Measurements from ENCODE around the gene LRRC8E. TPM values are rescaled to one million over a fixed set of nuclear protein-coding genes. Genes with fewer than 3 reads are reported as not detected.
"Not testable (repeated sequence)": the region's sequence is repeated elsewhere in the genome, so short reads cannot be mapped to it uniquely, and the experiment has no call there.

LRRC8E gene
- total RNA-seq, 5 donors from 2014 or later (not counting 1 experiment from before 2014, with no cell fraction given) = 0.06 TPM; not detected in 4

GRCh38 chr19:7883105-7883504, 5.2 kb upstream of the LRRC8E start:
- ChIA-PET CTCF (interaction anchor here (0.6 to 0.7 kb wide), 2 partner anchors 14 to 21 kb away, joined by 3 to 4 read pairs; no protein-coding TSS in a partner anchor), POLR2A (no interaction called here)
- Histone ChIP-seq H3K27ac (ENCODE audit: low read length) (no peak overlapping the region), H3K4me3 (ENCODE audit: control insufficient read depth in 1 of 2, extremely low read depth in 1 of 2, low read length in 1 of 2) (no peak overlapping the region), H3K9me3 (no peaks in the 10 kb centered on the region), H3K27me3 (replicated peaks in 1 of 2; ENCODE audit: control insufficient read depth in 2 of 2, extremely low read depth in 1 of 2, insufficient read depth in 2 of 2, low read length in 1 of 2) (peaks cover 0 to 25% of the 10 kb centered on the region in 2 experiments), H3K4me1 (ENCODE audit: control insufficient read depth in 1 of 2, extremely low read depth in 1 of 2, insufficient read depth in 2 of 2, low read length in 2 of 2) (peaks cover 0 to 2% of the 10 kb centered on the region in 2 experiments), H3K36me3 (ENCODE audit: control insufficient read depth in 2 of 2, extremely low read depth in 1 of 2, insufficient read depth in 1 of 2, low read length in 1 of 2) (no peaks in the 10 kb centered on the region)
- Mint-ChIP-seq H3K4me1 (no peaks in the 10 kb centered on the region), H3K9me3 (no peaks in the 10 kb centered on the region), H3K27ac (no peak overlapping the region), H3K4me3 (no peak overlapping the region), H3K36me3 (no peaks in the 10 kb centered on the region), H3K27me3 (peaks cover 0 to 11% of the 10 kb centered on the region in 2 donors)
- ATAC-seq (replicated peaks in 1 of 4) (no peak), DNase-seq (no peak)
- WGBS (ENCODE audit: insufficient coverage) = 100% methylated on average over 2 of the region's 4 CpGs

- Histone ChIP-seq H3K27ac (ENCODE audit: low read length) (no peak overlapping the region), H3K4me1 (ENCODE audit: control insufficient read depth in 1 of 2, extremely low read depth in 1 of 2, insufficient read depth in 2 of 2, low read length in 2 of 2) (peaks cover 2 to 6% of the 10 kb centered on the region in 2 experiments), H3K27me3 (replicated peaks in 1 of 2; ENCODE audit: control insufficient read depth in 2 of 2, extremely low read depth in 1 of 2, insufficient read depth in 2 of 2, low read length in 1 of 2) (peaks cover 2 to 34% of the 10 kb centered on the region in 2 experiments), H3K36me3 (ENCODE audit: control insufficient read depth in 2 of 2, extremely low read depth in 1 of 2, insufficient read depth in 1 of 2, low read length in 1 of 2) (no peaks in the 10 kb centered on the region), H3K4me3 (ENCODE audit: control insufficient read depth in 1 of 2, extremely low read depth in 1 of 2, low read length in 1 of 2) (no peak overlapping the region), H3K9me3 (no peaks in the 10 kb centered on the region)
- H3K27ac Mint-ChIP-seq = no peak overlapping the region
- H3K27me3 Mint-ChIP-seq = peaks cover 0 to 15% of the 10 kb centered on the region in 2 donors
- no peaks in the 10 kb centered on the region for H3K9me3 Mint-ChIP-seq
- POLR2A ChIA-PET = interaction anchor here in 1 of 2 donors (0.6 kb wide), 1 partner anchor 51 kb away, joined by 3 read pairs; no protein-coding TSS in a partner anchor
- CTCF ChIA-PET = interaction anchor here in 1 of 2 donors (0.6 kb wide), 1 partner anchor 14 kb away, joined by 3 read pairs; no protein-coding TSS in a partner anchor
- ATAC-seq (replicated peaks in 1 of 4) = no peak
- H3K36me3 Mint-ChIP-seq = no peaks in the 10 kb centered on the region
- H3K4me1 Mint-ChIP-seq = peaks cover 0 to 3% (median 0%) of the 10 kb centered on the region in 3 donors
- WGBS (ENCODE audit: insufficient coverage) = no CpG with 5 or more reads among the region's 2 CpGs
- DNase-seq = no peak
- H3K4me3 Mint-ChIP-seq = no peak overlapping the region
Measured at GRCh38 chr19:7883796-7884570, 4.3 kb upstream of the LRRC8E start.

- H3K4me3 Mint-ChIP-seq = no peak overlapping the region
- POLR2A ChIA-PET = no interaction called here
- peaks cover 0 to 19% of the 10 kb centered on the region in 2 donors for H3K27me3 Mint-ChIP-seq
- 79% methylated on average over 3 of the region's 8 CpGs for WGBS (ENCODE audit: insufficient coverage)
- Histone ChIP-seq H3K9me3 (no peaks in the 10 kb centered on the region), H3K27ac (ENCODE audit: low read length) (no peak overlapping the region), H3K36me3 (ENCODE audit: control insufficient read depth in 2 of 2, extremely low read depth in 1 of 2, insufficient read depth in 1 of 2, low read length in 1 of 2) (no peaks in the 10 kb centered on the region), H3K4me1 (ENCODE audit: control insufficient read depth in 1 of 2, extremely low read depth in 1 of 2, insufficient read depth in 2 of 2, low read length in 2 of 2) (peaks cover 2 to 6% of the 10 kb centered on the region in 2 experiments), H3K27me3 (replicated peaks in 1 of 2; ENCODE audit: control insufficient read depth in 2 of 2, extremely low read depth in 1 of 2, insufficient read depth in 2 of 2, low read length in 1 of 2) (peaks cover 2 to 38% of the 10 kb centered on the region in 2 experiments), H3K4me3 (ENCODE audit: control insufficient read depth in 1 of 2, extremely low read depth in 1 of 2, low read length in 1 of 2) (no peak overlapping the region)
- ATAC-seq (replicated peaks in 1 of 4) (no peak), DNase-seq (no peak)
- no peak overlapping the region for H3K27ac Mint-ChIP-seq
- CTCF ChIA-PET = no interaction called here
- H3K9me3 Mint-ChIP-seq = no peaks in the 10 kb centered on the region
- H3K36me3 Mint-ChIP-seq = no peaks in the 10 kb centered on the region
- H3K4me1 Mint-ChIP-seq = peaks cover 0 to 3% (median 0%) of the 10 kb centered on the region in 3 donors
Measured at GRCh38 chr19:7885818-7886217, 2.5 kb upstream of the LRRC8E start.

- ChIA-PET POLR2A (interaction anchor here in 1 of 2 donors (0.6 kb wide), 1 partner anchor 19 kb away, joined by 5 read pairs; no protein-coding TSS in a partner anchor), CTCF (interaction anchor here in 1 of 2 donors (0.6 kb wide), 1 partner anchor 25 kb away, joined by 4 read pairs; no protein-coding TSS in a partner anchor)
- 66% methylated on average over 7 of the region's 16 CpGs for WGBS (ENCODE audit: insufficient coverage)
- Mint-ChIP-seq H3K4me3 (no peak overlapping the region), H3K36me3 (no peaks in the 10 kb centered on the region), H3K27ac (no peak overlapping the region), H3K9me3 (no peaks in the 10 kb centered on the region), H3K4me1 (peaks cover 0 to 3% (median 0%) of the 10 kb centered on the region in 3 donors), H3K27me3 (peaks cover 0 to 25% of the 10 kb centered on the region in 2 donors)
- H3K4me3 ChIP-seq (ENCODE audit: control insufficient read depth in 1 of 2, extremely low read depth in 1 of 2, low read length in 1 of 2) = no peak overlapping the region
- no peaks in the 10 kb centered on the region for H3K36me3 ChIP-seq (ENCODE audit: control insufficient read depth in 2 of 2, extremely low read depth in 1 of 2, insufficient read depth in 1 of 2, low read length in 1 of 2)
- peaks cover 4 to 48% of the 10 kb centered on the region in 2 experiments for H3K27me3 ChIP-seq (replicated peaks in 1 of 2; ENCODE audit: control insufficient read depth in 2 of 2, extremely low read depth in 1 of 2, insufficient read depth in 2 of 2, low read length in 1 of 2)
- no peaks in the 10 kb centered on the region for H3K9me3 ChIP-seq
- ATAC-seq (replicated peaks in 1 of 4) (no peak), DNase-seq (no peak)
- H3K4me1 ChIP-seq (ENCODE audit: control insufficient read depth in 1 of 2, extremely low read depth in 1 of 2, insufficient read depth in 2 of 2, low read length in 2 of 2) = peaks cover 2 to 6% of the 10 kb centered on the region in 2 experiments
- no peak overlapping the region for H3K27ac ChIP-seq (ENCODE audit: low read length)
Measured at GRCh38 chr19:7887408-7888144, 734 bp upstream of the LRRC8E start.

GRCh38 chr19:7888826-7889217, 512 bp downstream of the LRRC8E start:
- peaks cover 0 to 3% (median 0%) of the 10 kb centered on the region in 3 donors for H3K4me1 Mint-ChIP-seq
- no peak overlapping the region for H3K4me3 Mint-ChIP-seq
- no peaks in the 10 kb centered on the region for H3K36me3 ChIP-seq (ENCODE audit: control insufficient read depth in 2 of 2, extremely low read depth in 1 of 2, insufficient read depth in 1 of 2, low read length in 1 of 2)
- H3K27me3 ChIP-seq (replicated peaks in 1 of 2; ENCODE audit: control insufficient read depth in 2 of 2, extremely low read depth in 1 of 2, insufficient read depth in 2 of 2, low read length in 1 of 2) = peaks cover 4 to 60% of the 10 kb centered on the region in 2 experiments
- H3K9me3 ChIP-seq = no peaks in the 10 kb centered on the region
- ChIA-PET POLR2A (no interaction called here), CTCF (no interaction called here)
- 77% methylated on average over 8 of the region's 8 CpGs for WGBS (ENCODE audit: insufficient coverage)
- no peak overlapping the region for H3K27ac Mint-ChIP-seq
- H3K4me1 ChIP-seq (ENCODE audit: control insufficient read depth in 1 of 2, extremely low read depth in 1 of 2, insufficient read depth in 2 of 2, low read length in 2 of 2) = peaks cover 2 to 6% of the 10 kb centered on the region in 2 experiments
- H3K9me3 Mint-ChIP-seq = no peaks in the 10 kb centered on the region
- ATAC-seq (replicated peaks in 1 of 4) (no peak), DNase-seq (no peak)
- peaks cover 0 to 27% of the 10 kb centered on the region in 2 donors for H3K27me3 Mint-ChIP-seq
- no peak overlapping the region for H3K4me3 ChIP-seq (ENCODE audit: control insufficient read depth in 1 of 2, extremely low read depth in 1 of 2, low read length in 1 of 2)
- no peaks in the 10 kb centered on the region for H3K36me3 Mint-ChIP-seq
- H3K27ac ChIP-seq (ENCODE audit: low read length) = no peak overlapping the region

- H3K36me3 Mint-ChIP-seq; H3K27ac Mint-ChIP-seq; POLR2A ChIA-PET; ATAC-seq (replicated peaks in 1 of 4); H3K4me1 ChIP-seq (ENCODE audit: control insufficient read depth in 1 of 2, extremely low read depth in 1 of 2, insufficient read depth in 2 of 2, low read length in 2 of 2); H3K27ac ChIP-seq (ENCODE audit: low read length); H3K4me1 Mint-ChIP-seq; H3K9me3 Mint-ChIP-seq; CTCF ChIA-PET; H3K9me3 ChIP-seq; DNase-seq; H3K36me3 ChIP-seq (ENCODE audit: control insufficient read depth in 2 of 2, extremely low read depth in 1 of 2, insufficient read depth in 1 of 2, low read length in 1 of 2); H3K4me3 ChIP-seq (ENCODE audit: control insufficient read depth in 1 of 2, extremely low read depth in 1 of 2, low read length in 1 of 2); H3K4me3 Mint-ChIP-seq: not testable (repeated sequence)
- 64% methylated on average over 12 of the region's 18 CpGs for WGBS (ENCODE audit: insufficient coverage)
- H3K27me3 ChIP-seq (replicated peaks in 1 of 2; ENCODE audit: control insufficient read depth in 2 of 2, extremely low read depth in 1 of 2, insufficient read depth in 2 of 2, low read length in 1 of 2) = peaks cover 4 to 66% of the 10 kb centered on the region in 2 experiments
- H3K27me3 Mint-ChIP-seq = peaks cover 4 to 28% of the 10 kb centered on the region in 2 donors
Measured at GRCh38 chr19:7893362-7894101, 5.2 kb downstream of the LRRC8E start.

Data from T-cell (primary cell).